ENCODE data around the gene AKAP13.

DNA sequence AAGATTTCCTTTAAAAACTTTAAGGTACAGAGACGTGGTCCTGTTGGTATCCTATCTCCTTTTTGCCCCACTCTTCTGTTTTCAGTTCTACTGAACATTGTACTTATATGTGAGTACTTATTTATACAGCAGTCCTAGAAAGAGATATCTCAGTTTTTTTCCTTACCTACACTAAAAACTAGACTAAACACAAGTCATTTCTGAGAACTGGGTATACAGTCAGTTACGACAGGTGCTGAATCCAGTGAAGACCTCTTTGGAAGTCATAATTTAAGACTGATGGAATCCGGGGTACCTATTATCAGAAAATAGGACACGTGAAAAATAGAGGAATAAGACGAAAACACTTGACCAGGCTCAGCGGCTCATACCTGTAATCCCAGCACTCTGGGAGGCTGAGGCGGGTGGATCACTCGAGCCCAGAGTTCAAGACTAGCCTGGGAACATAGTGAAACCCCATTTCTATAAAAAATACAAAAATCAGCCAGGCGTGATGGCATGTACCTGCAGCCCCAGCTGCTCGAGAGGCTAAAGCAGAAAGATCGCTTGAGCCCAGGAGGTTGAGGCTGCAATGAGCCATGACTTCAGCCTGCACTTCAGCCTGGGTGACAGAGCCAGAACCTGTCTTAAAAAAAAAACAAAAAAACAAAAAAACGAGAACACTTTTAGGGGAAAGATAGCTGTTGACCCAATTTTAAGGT lies 338.0 kb downstream of the AKAP13 start:
- TF ChIP-seq FOXA1 (IDR thresholded peaks at IDR 0.05), result no peak
- TF ChIP-seq TARDBP (IDR thresholded peaks at IDR 0.05), result no peak
- TF ChIP-seq FOXM1 (IDR thresholded peaks at IDR 0.05; ENCODE audit: borderline replicate concordance), result no peak
- TF ChIP-seq ARNT (IDR thresholded peaks at IDR 0.05), result no peak
- TF ChIP-seq BHLHE40 (IDR thresholded peaks at IDR 0.05; ENCODE audit: borderline replicate concordance), result no peak
- no peak for TF ChIP-seq SUZ12 (IDR thresholded peaks at IDR 0.05)
- TF ChIP-seq SP1 (IDR thresholded peaks at IDR 0.05), result no peak
- no peak for TF ChIP-seq LEF1 (IDR thresholded peaks at IDR 0.05; ENCODE audit: borderline replicate concordance)
- no peak for TF ChIP-seq HDGF (IDR thresholded peaks at IDR 0.05; ENCODE audit: borderline replicate concordance)
- TF ChIP-seq ELF4 (IDR thresholded peaks at IDR 0.05), result no peak
- TF ChIP-seq, protein P1, sequence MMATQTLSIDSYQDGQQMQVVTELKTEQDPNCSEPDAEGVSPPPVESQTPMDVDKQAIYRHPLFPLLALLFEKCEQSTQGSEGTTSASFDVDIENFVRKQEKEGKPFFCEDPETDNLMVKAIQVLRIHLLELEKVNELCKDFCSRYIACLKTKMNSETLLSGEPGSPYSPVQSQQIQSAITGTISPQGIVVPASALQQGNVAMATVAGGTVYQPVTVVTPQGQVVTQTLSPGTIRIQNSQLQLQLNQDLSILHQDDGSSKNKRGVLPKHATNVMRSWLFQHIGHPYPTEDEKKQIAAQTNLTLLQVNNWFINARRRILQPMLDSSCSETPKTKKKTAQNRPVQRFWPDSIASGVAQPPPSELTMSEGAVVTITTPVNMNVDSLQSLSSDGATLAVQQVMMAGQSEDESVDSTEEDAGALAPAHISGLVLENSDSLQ (IDR thresholded peaks at IDR 0.05), result no peak
- no peak for TF ChIP-seq NFRKB (IDR thresholded peaks at IDR 0.05)
- TF ChIP-seq CTBP1 (IDR thresholded peaks at IDR 0.05; ENCODE audit: borderline replicate concordance), result no peak
- no peak for TF ChIP-seq ZNF384 (IDR thresholded peaks at IDR 0.05)

Measured in HEK293T (cell line).